ENCODE data around the gene ISM1.

GRCh38 chr20:13296070-13296469 is 75.0 kb downstream of the ISM1 start:
- TF ChIP-seq CTCF (IDR thresholded peaks at IDR 0.05; ENCODE audit: insufficient read depth, low read length) (no peak), GABPA (IDR thresholded peaks at IDR 0.05; ENCODE audit: low read depth) (no peak), REST (IDR thresholded peaks at IDR 0.05; ENCODE audit: insufficient replicate concordance, low read depth) (no peak)

Measured in HL-60 (cell line).